ENCODE results near the gene MAP1LC3B2. TPM values are rescaled to one million over a fixed set of nuclear protein-coding genes. Genes with fewer than 3 reads are reported as not detected.

Gene MAP1LC3B2
- total RNA-seq, 2 experiments from 2014 or later, result 1.2 to 1.5 TPM

GRCh38 chr12:116603546-116604177 lies 44.5 kb downstream of the MAP1LC3B2 start:
- H3K27ac Mint-ChIP-seq, result no peak overlapping the region
- intact Hi-C loops (cut with micrococcal nuclease), result no loop called here
- CTCF ChIA-PET, result interaction anchor here (1.2 kb wide), 1 partner anchor 8 kb away, joined by 7 read pairs; no protein-coding TSS in a partner anchor
- no peak for DNase-seq
- peaks cover 9% of the 10 kb centered on the region for H3K4me1 Mint-ChIP-seq (ENCODE audit: low read depth)
- H3K27me3 Mint-ChIP-seq (ENCODE audit: low read depth), result no peaks in the 10 kb centered on the region
- no peaks in the 10 kb centered on the region for H3K9me3 Mint-ChIP-seq
- H3K36me3 Mint-ChIP-seq (ENCODE audit: low read depth), result no peaks in the 10 kb centered on the region
- no peak overlapping the region for H3K4me3 Mint-ChIP-seq

GRCh38 chr12:116604178-116604895 lies 45.2 kb downstream of the MAP1LC3B2 start:
- CTCF ChIA-PET, result no interaction called here
- no peaks in the 10 kb centered on the region for H3K9me3 Mint-ChIP-seq
- H3K4me1 Mint-ChIP-seq (ENCODE audit: low read depth), result peaks cover 5% of the 10 kb centered on the region
- no peak overlapping the region for H3K4me3 Mint-ChIP-seq
- no peaks in the 10 kb centered on the region for H3K27me3 Mint-ChIP-seq (ENCODE audit: low read depth)
- intact Hi-C loops (cut with micrococcal nuclease), result no loop called here
- H3K36me3 Mint-ChIP-seq (ENCODE audit: low read depth), result no peaks in the 10 kb centered on the region
- H3K27ac Mint-ChIP-seq, result no peak overlapping the region
- no peak for DNase-seq

- Mint-ChIP-seq H3K4me1 (ENCODE audit: low read depth) (peaks cover 2% of the 10 kb centered on the region), H3K4me3 (no peak overlapping the region), H3K9me3 (no peaks in the 10 kb centered on the region), H3K36me3 (ENCODE audit: low read depth) (no peaks in the 10 kb centered on the region), H3K27me3 (ENCODE audit: low read depth) (no peaks in the 10 kb centered on the region), H3K27ac (no peak overlapping the region)
- CTCF ChIA-PET, result no interaction called here
- intact Hi-C loops (cut with micrococcal nuclease), result no loop called here
- DNase-seq, result no peak
Measured at GRCh38 chr12:116604951-116605641, 45.9 kb downstream of the MAP1LC3B2 start.

DNA sequence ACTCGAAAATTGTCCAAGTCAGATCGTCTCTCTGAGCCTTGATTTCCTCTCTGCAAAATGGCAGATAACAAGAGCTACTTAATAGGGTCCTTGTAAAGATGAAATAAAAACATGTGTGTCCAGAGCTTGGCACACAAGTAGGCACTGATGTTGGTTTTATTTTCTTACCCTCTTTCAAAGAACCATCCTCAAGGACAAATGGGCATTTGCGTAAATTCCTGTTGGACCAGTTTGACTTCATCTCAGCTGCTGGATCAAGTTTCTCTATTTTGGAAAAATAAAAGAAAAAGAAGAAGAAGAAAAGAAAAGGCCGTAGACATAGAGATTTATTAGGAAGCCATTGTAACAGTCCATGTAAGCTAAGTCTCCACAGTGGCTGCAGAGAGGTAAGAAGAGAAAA lies 47.2 kb downstream of the MAP1LC3B2 start:
- Mint-ChIP-seq H3K4me3 (no peak overlapping the region), H3K9me3 (no peaks in the 10 kb centered on the region), H3K4me1 (ENCODE audit: low read depth) (peaks cover 2% of the 10 kb centered on the region), H3K36me3 (ENCODE audit: low read depth) (no peaks in the 10 kb centered on the region), H3K27me3 (ENCODE audit: low read depth) (no peaks in the 10 kb centered on the region), H3K27ac (no peak overlapping the region)
- no peak for DNase-seq
- CTCF ChIA-PET, result interaction anchor here (0.5 to 1.1 kb wide), 6 partner anchors 9 to 432 kb away, joined by 3 to 4 read pairs (median 3); no protein-coding TSS in a partner anchor
- intact Hi-C loops (cut with micrococcal nuclease), result no loop called here

GRCh38 chr12:116607039-116607438 lies 47.9 kb downstream of the MAP1LC3B2 start:
- H3K9me3 Mint-ChIP-seq, result no peaks in the 10 kb centered on the region
- no peak overlapping the region for H3K27ac Mint-ChIP-seq
- intact Hi-C loops (cut with micrococcal nuclease), result no loop called here
- no peak overlapping the region for H3K4me3 Mint-ChIP-seq
- no peaks in the 10 kb centered on the region for H3K36me3 Mint-ChIP-seq (ENCODE audit: low read depth)
- DNase-seq, result no peak
- CTCF ChIA-PET, result interaction anchor here (0.5 kb wide), 1 partner anchor 380 kb away, joined by 3 read pairs; no protein-coding TSS in a partner anchor
- H3K27me3 Mint-ChIP-seq (ENCODE audit: low read depth), result no peaks in the 10 kb centered on the region
- H3K4me1 Mint-ChIP-seq (ENCODE audit: low read depth), result no peaks in the 10 kb centered on the region

GRCh38 chr12:116609319-116610114 lies 50.3 kb downstream of the MAP1LC3B2 start:
- H3K4me1 Mint-ChIP-seq (ENCODE audit: low read depth), result no peaks in the 10 kb centered on the region
- CTCF ChIA-PET, result interaction anchor here (0.5 to 1.6 kb wide), 5 partner anchors 9 to 446 kb away, joined by 3 to 7 read pairs (median 3); no protein-coding TSS in a partner anchor
- intact Hi-C loops (cut with micrococcal nuclease), result no loop called here

GRCh38 chr12:116610971-116611541 lies 51.9 kb downstream of the MAP1LC3B2 start:
- no peak overlapping the region for H3K27ac Mint-ChIP-seq
- CTCF ChIA-PET, result interaction anchor here (0.5 to 1.3 kb wide), 4 partner anchors 8 to 277 kb away, joined by 4 to 7 read pairs (median 6); no protein-coding TSS in a partner anchor
- no peak for DNase-seq
- intact Hi-C loops (cut with micrococcal nuclease), result no loop called here
- no peaks in the 10 kb centered on the region for H3K36me3 Mint-ChIP-seq (ENCODE audit: low read depth)
- no peaks in the 10 kb centered on the region for H3K9me3 Mint-ChIP-seq
- H3K4me3 Mint-ChIP-seq, result no peak overlapping the region
- no peaks in the 10 kb centered on the region for H3K4me1 Mint-ChIP-seq (ENCODE audit: low read depth)
- no peaks in the 10 kb centered on the region for H3K27me3 Mint-ChIP-seq (ENCODE audit: low read depth)

More at GRCh38 chr12:116609319-116610114, 50.3 kb downstream of the MAP1LC3B2 start:
- H3K27ac Mint-ChIP-seq, result no peak overlapping the region
- DNase-seq, result peak; percentile 61
- H3K4me3 Mint-ChIP-seq, result no peak overlapping the region
- H3K36me3 Mint-ChIP-seq (ENCODE audit: low read depth), result no peaks in the 10 kb centered on the region
- H3K9me3 Mint-ChIP-seq, result no peaks in the 10 kb centered on the region
- H3K27me3 Mint-ChIP-seq (ENCODE audit: low read depth), result no peaks in the 10 kb centered on the region

DNA sequence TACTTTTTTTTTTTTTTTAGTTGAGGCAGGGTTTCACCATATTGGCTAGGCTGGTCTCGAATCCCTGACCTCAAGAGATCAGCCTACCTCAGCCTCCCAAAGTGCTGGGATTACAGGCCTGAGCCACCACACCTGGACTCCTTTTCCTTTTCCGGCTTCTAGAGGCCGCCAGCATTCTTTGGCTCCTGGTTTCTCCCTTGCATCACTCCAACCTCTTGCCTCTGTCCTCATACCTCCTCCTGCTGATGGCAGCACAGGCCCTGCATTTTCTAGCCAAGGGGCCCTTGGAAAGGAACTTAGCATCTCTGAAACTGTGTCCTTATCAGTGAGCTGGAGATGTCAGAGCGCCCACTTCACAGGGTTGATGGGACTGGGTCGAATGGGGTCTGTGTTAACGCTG lies 53.3 kb downstream of the MAP1LC3B2 start:
- H3K36me3 Mint-ChIP-seq (ENCODE audit: low read depth), result no peaks in the 10 kb centered on the region
- CTCF ChIA-PET, result interaction anchor here (1.3 kb wide), 1 partner anchor 10 kb away, joined by 7 read pairs; no protein-coding TSS in a partner anchor
- H3K27ac Mint-ChIP-seq, result no peak overlapping the region
- DNase-seq, result no peak
- H3K4me1 Mint-ChIP-seq (ENCODE audit: low read depth), result no peaks in the 10 kb centered on the region
- H3K4me3 Mint-ChIP-seq, result no peak overlapping the region
- H3K27me3 Mint-ChIP-seq (ENCODE audit: low read depth), result no peaks in the 10 kb centered on the region
- H3K9me3 Mint-ChIP-seq, result no peaks in the 10 kb centered on the region
- intact Hi-C loops (cut with micrococcal nuclease), result no loop called here

- CTCF ChIA-PET, result interaction anchor here (1.0 kb wide), 1 partner anchor 13 kb away, joined by 3 read pairs; no protein-coding TSS in a partner anchor
- intact Hi-C loops (cut with micrococcal nuclease), result no loop called here
- H3K4me1 Mint-ChIP-seq (ENCODE audit: low read depth), result no peaks in the 10 kb centered on the region
- H3K27me3 Mint-ChIP-seq (ENCODE audit: low read depth), result no peaks in the 10 kb centered on the region
- H3K4me3 Mint-ChIP-seq, result no peak overlapping the region
- H3K9me3 Mint-ChIP-seq, result no peaks in the 10 kb centered on the region
- DNase-seq, result no peak
- H3K27ac Mint-ChIP-seq, result no peak overlapping the region
- H3K36me3 Mint-ChIP-seq (ENCODE audit: low read depth), result no peaks in the 10 kb centered on the region
Measured at GRCh38 chr12:116613256-116613655, 54.1 kb downstream of the MAP1LC3B2 start.

GRCh38 chr12:116614194-116614915 lies 55.2 kb downstream of the MAP1LC3B2 start:
- H3K27ac Mint-ChIP-seq, result no peak overlapping the region
- intact Hi-C loops (cut with micrococcal nuclease), result no loop called here
- CTCF ChIA-PET, result no interaction called here
- H3K36me3 Mint-ChIP-seq (ENCODE audit: low read depth), result no peaks in the 10 kb centered on the region
- DNase-seq, result no peak
- no peak overlapping the region for H3K4me3 Mint-ChIP-seq
- H3K27me3 Mint-ChIP-seq (ENCODE audit: low read depth), result no peaks in the 10 kb centered on the region
- no peaks in the 10 kb centered on the region for H3K4me1 Mint-ChIP-seq (ENCODE audit: low read depth)
- H3K9me3 Mint-ChIP-seq, result no peaks in the 10 kb centered on the region

- intact Hi-C loops (cut with micrococcal nuclease), result no loop called here
- H3K36me3 Mint-ChIP-seq (ENCODE audit: low read depth), result no peaks in the 10 kb centered on the region
- no peak overlapping the region for H3K27ac Mint-ChIP-seq
- no peaks in the 10 kb centered on the region for H3K4me1 Mint-ChIP-seq (ENCODE audit: low read depth)
- CTCF ChIA-PET, result no interaction called here
- H3K9me3 Mint-ChIP-seq, result no peaks in the 10 kb centered on the region
- no peak overlapping the region for H3K4me3 Mint-ChIP-seq
- no peak for DNase-seq
- H3K27me3 Mint-ChIP-seq (ENCODE audit: low read depth), result no peaks in the 10 kb centered on the region
Measured at GRCh38 chr12:116615141-116615861, 56.1 kb downstream of the MAP1LC3B2 start.

Measured in activated naive CD4-positive, alpha-beta T cell treated with anti-CD3 and anti-CD28 coated beads for 36 hours (primary cell).